Hepatocyte (in vitro differentiated cells): Measurements from ENCODE around the gene DCAF12.

ENCODE experiments used
- CTCF ChIP-seq: fragments of 200-600 bp; sonication (generic); IDR thresholded peaks from 2 replicates; pipeline ENCODE4 v1.5.1; 2016; ENCODE audit warnings: antibody characterized with exemption, mild to moderate bottlenecking; ENCODE audit not compliant: poor library complexity
- EZH2 ChIP-seq: fragments of 200-600 bp; sonication (generic); IDR thresholded peaks from 2 replicates; pipeline ENCODE4 v1.6.1; 2016; ENCODE audit warnings: antibody characterized with exemption, mild to moderate bottlenecking, borderline replicate concordance
- EZH2phosphoT487 ChIP-seq: fragments of 200-600 bp; sonication (generic); IDR thresholded peaks from one replicate; pipeline ENCODE4 v1.6.1; 2018; ENCODE audit warnings: antibody characterized with exemption, mild to moderate bottlenecking, low read depth, moderate library complexity; ENCODE audit not compliant: unreplicated experiment, severe bottlenecking

- TF ChIP-seq CTCF (no peak), EZH2 (no peak), EZH2phosphoT487 (no peak)
Measured at GRCh38 chr9:34134521-34134920, 8.0 kb upstream of the DCAF12 start.
